ENCODE data around the gene CUL3.
"Not testable (repeated sequence)": the region's sequence is repeated elsewhere in the genome, so short reads cannot be mapped to it uniquely, and the experiment has no call there.

CUL3 gene

GRCh38 chr2:224585211-224586088 lies at the start of gene CUL3:
TSS of gene CUL3 (minus strand) at chr2:224585363. CDS start at chr2:224585009, 354 bp downstream.
- DNase-seq (ENCODE audit: low read depth in 2 of 2) = peak; percentile 99 to 100

- DNase-seq (ENCODE audit: low read depth in 2 of 2) = no peak
Observed at GRCh38 chr2:224630659-224631550, 45.7 kb upstream of the CUL3 start.

- DNase-seq (ENCODE audit: low read depth in 2 of 2) = no peak
Observed at GRCh38 chr2:224628416-224628815, 43.3 kb upstream of the CUL3 start.

- DNase-seq (ENCODE audit: low read depth in 2 of 2) = no peak
Observed at GRCh38 chr2:224626735-224627134, 41.6 kb upstream of the CUL3 start.

- no peak for DNase-seq (ENCODE audit: low read depth in 2 of 2)
Observed at GRCh38 chr2:224613543-224614286, 28.6 kb upstream of the CUL3 start.

GRCh38 chr2:224612578-224612977 lies 27.4 kb upstream of the CUL3 start:
- no peak for DNase-seq (ENCODE audit: low read depth in 2 of 2)

- no peak for DNase-seq (ENCODE audit: low read depth in 2 of 2)
Observed at GRCh38 chr2:224611938-224612337, 26.8 kb upstream of the CUL3 start.

- DNase-seq (ENCODE audit: low read depth in 2 of 2) = no peak
Observed at GRCh38 chr2:224608104-224608503, 22.9 kb upstream of the CUL3 start.

- DNase-seq (ENCODE audit: low read depth in 2 of 2) = not testable (repeated sequence)
Observed at GRCh38 chr2:224603746-224604500, 18.8 kb upstream of the CUL3 start.

GRCh38 chr2:224602778-224603375 lies 17.7 kb upstream of the CUL3 start:
- DNase-seq (ENCODE audit: low read depth in 2 of 2) = not testable (repeated sequence)

- DNase-seq (ENCODE audit: low read depth in 2 of 2) = no peak
Observed at GRCh38 chr2:224601923-224602322, 16.8 kb upstream of the CUL3 start.

GRCh38 chr2:224598678-224599077 lies 13.5 kb upstream of the CUL3 start:
- no peak for DNase-seq (ENCODE audit: low read depth in 2 of 2)

- no peak for DNase-seq (ENCODE audit: low read depth in 2 of 2)
Observed at GRCh38 chr2:224596289-224596688, 11.1 kb upstream of the CUL3 start.

GRCh38 chr2:224595518-224595917 lies 10.4 kb upstream of the CUL3 start:
- no peak for DNase-seq (ENCODE audit: low read depth in 2 of 2)

GRCh38 chr2:224594840-224595239 lies 9.7 kb upstream of the CUL3 start:
- no peak for DNase-seq (ENCODE audit: low read depth in 2 of 2)

GRCh38 chr2:224591220-224591619 lies 6.1 kb upstream of the CUL3 start:
- DNase-seq (ENCODE audit: low read depth in 2 of 2) = no peak

GRCh38 chr2:224586127-224586695 lies 1.0 kb upstream of the CUL3 start:
- DNase-seq (ENCODE audit: low read depth in 2 of 2) = no peak

GRCh38 chr2:224584785-224585210 lies 365 bp downstream of the CUL3 start:
- peak; percentile 49 to 53 for DNase-seq (ENCODE audit: low read depth in 2 of 2)

- peak; percentile 8 to 11 for DNase-seq (ENCODE audit: low read depth in 2 of 2)
Observed at GRCh38 chr2:224584111-224584784, 915 bp downstream of the CUL3 start.

GRCh38 chr2:224583033-224583432 lies 2.1 kb downstream of the CUL3 start:
- not testable (repeated sequence) for DNase-seq (ENCODE audit: low read depth in 2 of 2)
